Parathyroid adenoma (tissue), 2 donors: ENCODE results near the gene TRIM66.

Experiments
- H2AFZ ChIP-seq: fragments of 300-600 bp; sonication (generic); one replicate; pipeline ENCODE4 v1.7.0; 2017; ENCODE audit warnings: antibody characterized with exemption, mild to moderate bottlenecking
- H3K27ac ChIP-seq: fragments of 300-600 bp; sonication (generic); one replicate; pipeline ENCODE4 v1.7.0; 2017
- H3K27me3 ChIP-seq: fragments of 300-600 bp; sonication (generic); one replicate; pipeline ENCODE4 v1.7.0; 2017; ENCODE audit warnings: low read length; ENCODE audit not compliant: control insufficient read depth, insufficient read depth
- H3K36me3 ChIP-seq: fragments of 300-600 bp; sonication (generic); one replicate; pipeline ENCODE4 v1.7.0; 2017; ENCODE audit warnings: low read length; ENCODE audit not compliant: control insufficient read depth, insufficient read depth
- H3K4me1 ChIP-seq: fragments of 300-600 bp; sonication (generic); one replicate; pipeline ENCODE4 v1.7.0; 2017; ENCODE audit warnings: control low read depth
- H3K4me2 ChIP-seq: fragments of 300-600 bp; sonication (generic); one replicate; pipeline ENCODE4 v1.7.0; 2017; ENCODE audit warnings: low read length
- H3K4me3 ChIP-seq: fragments of 300-600 bp; sonication (generic); one replicate; pipeline ENCODE4 v1.7.0; 2017; ENCODE audit warnings: low read depth, low read length
- H3K79me2 ChIP-seq: fragments of 300-600 bp; sonication (generic); one replicate; pipeline ENCODE4 v1.7.0; 2017; ENCODE audit warnings: control low read depth
- H3K9ac ChIP-seq: fragments of 300-600 bp; sonication (generic); one replicate; pipeline ENCODE4 v1.7.0; 2017; ENCODE audit warnings: mild to moderate bottlenecking
- H3K9me3 ChIP-seq: fragments of 300-600 bp; sonication (generic); one replicate; pipeline ENCODE4 v1.7.0; 2017; ENCODE audit warnings: low read length; ENCODE audit not compliant: control insufficient read depth
- TF ChIP-seq, protein P1 (sequence below): fragments of 300-600 bp; sonication (generic); IDR thresholded peaks from one replicate; pipeline ENCODE4 v1.7.0; 2017; ENCODE audit warnings: antibody characterized with exemption, mild to moderate bottlenecking
- donor health status: primary hyperparathyroidism.

The TRIM66 gene

DNA sequence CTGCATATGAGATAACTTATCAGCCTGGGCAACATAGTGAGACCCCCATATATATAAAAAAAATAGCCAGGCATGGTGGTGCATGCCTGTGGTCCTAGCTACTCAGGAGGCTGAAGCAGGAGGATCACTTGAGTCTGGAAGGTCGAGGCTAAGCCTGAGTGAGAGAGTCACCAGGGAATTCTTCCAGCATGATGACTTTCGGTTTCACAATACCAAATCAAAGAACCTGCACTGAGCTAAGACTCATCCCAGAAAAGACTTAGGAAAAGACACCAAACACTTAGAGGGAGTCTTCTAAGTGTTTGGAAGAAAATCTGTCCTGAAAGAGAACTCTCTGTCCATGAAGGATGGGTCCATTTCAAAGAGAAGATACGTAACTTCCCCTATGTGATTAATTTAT, 101.2 kb downstream of the TRIM66 start:
- Histone ChIP-seq H3K9ac (no peak overlapping the region), H3K36me3 (no peaks in the 10 kb centered on the region), H2AFZ (no peak overlapping the region), H3K4me2 (no peak overlapping the region), H3K9me3 (no peaks in the 10 kb centered on the region), H3K79me2 (peaks cover 2% of the 10 kb centered on the region), H3K4me3 (no peak overlapping the region), H3K4me1 (no peaks in the 10 kb centered on the region), H3K27ac (no peak overlapping the region), H3K27me3 (no peaks in the 10 kb centered on the region)
- TF ChIP-seq, protein P1, sequence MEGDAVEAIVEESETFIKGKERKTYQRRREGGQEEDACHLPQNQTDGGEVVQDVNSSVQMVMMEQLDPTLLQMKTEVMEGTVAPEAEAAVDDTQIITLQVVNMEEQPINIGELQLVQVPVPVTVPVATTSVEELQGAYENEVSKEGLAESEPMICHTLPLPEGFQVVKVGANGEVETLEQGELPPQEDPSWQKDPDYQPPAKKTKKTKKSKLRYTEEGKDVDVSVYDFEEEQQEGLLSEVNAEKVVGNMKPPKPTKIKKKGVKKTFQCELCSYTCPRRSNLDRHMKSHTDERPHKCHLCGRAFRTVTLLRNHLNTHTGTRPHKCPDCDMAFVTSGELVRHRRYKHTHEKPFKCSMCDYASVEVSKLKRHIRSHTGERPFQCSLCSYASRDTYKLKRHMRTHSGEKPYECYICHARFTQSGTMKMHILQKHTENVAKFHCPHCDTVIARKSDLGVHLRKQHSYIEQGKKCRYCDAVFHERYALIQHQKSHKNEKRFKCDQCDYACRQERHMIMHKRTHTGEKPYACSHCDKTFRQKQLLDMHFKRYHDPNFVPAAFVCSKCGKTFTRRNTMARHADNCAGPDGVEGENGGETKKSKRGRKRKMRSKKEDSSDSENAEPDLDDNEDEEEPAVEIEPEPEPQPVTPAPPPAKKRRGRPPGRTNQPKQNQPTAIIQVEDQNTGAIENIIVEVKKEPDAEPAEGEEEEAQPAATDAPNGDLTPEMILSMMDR = no peak

DNA sequence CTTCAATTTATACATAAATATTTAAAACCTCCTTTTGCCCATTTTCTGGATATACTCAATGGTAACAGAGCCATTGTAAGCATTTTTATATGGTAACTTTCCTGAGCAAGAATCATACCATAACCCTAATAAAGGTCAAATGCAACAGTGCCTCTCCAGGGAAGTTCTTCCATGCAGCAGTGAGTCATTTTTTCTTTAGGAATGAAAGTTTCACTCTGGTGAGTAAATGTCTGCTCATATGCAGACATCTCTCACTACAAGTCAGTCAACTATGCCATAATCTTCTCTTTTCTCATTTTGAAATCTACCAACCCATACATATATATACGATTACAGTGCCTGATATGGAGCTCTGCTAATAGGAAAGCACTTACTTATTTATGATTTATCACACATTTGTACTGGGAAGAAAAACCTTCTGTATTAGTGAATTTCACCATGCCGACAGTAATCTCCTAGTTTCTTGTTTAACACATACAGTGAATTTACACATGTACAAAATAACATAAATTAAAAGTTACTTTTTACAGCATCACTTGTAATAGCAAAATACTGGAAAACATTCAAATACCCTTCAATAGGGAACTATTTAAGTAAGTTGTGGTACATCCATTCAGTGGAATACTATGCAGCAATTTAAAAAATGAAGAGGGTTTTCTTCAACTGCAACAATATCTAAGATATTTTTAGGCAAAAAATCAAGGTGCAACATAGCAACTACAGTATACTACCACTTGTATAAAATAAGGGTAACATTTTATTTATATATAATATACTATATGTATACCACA, 104.5 kb downstream of the TRIM66 start:
- H3K4me3 ChIP-seq = no peak overlapping the region
- TF ChIP-seq, protein P1 = no peak
- H3K9ac ChIP-seq = no peak overlapping the region
- H2AFZ ChIP-seq = no peak overlapping the region
- no peaks in the 10 kb centered on the region for H3K4me1 ChIP-seq
- no peak overlapping the region for H3K27ac ChIP-seq
- H3K79me2 ChIP-seq = peaks cover 2% of the 10 kb centered on the region
- H3K36me3 ChIP-seq = no peaks in the 10 kb centered on the region
- no peak overlapping the region for H3K4me2 ChIP-seq
- H3K9me3 ChIP-seq = no peaks in the 10 kb centered on the region
- no peaks in the 10 kb centered on the region for H3K27me3 ChIP-seq

DNA sequence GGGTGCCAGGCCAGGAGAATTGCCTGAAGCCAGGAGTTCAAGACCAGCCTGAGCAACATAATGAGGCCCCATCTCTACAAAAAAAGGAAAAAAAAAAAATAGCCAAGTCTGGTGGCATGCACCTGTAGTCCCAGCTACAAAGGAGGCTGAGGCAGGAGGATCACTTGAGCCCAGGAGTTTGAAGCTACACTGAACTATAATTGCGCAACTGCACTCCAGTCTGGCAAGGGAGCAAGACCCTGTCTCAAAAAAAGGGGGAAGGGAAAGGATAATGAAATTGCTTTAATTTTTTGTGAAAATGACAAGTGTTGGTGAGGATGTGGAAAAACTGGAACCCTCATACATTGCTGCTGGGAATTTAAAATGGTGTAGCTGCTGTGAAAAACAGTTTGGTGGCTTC, 107.7 kb downstream of the TRIM66 start:
- H3K27me3 ChIP-seq = no peaks in the 10 kb centered on the region
- TF ChIP-seq, protein P1 = no peak

DNA sequence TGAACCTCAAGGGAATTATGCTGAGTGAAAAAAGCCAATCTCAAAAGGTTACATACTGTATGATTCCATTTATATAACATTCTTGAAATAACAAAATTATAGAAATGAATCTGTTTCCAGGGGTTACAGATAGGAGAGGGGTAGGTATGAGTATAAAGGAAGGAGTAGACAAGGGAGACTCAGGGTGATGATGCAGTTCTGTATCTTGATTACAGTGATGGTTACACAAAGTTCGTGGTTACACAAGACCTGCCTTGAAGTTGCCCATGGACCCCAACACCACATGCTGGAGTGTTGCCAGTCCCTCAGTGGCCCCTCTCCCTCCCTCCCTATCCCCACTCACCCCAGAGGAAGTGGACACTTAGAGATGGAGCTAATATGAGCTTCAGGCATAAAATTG, 108.7 kb downstream of the TRIM66 start:
- Histone ChIP-seq H3K27me3 (no peaks in the 10 kb centered on the region), H3K27ac (no peak overlapping the region), H3K9me3 (no peaks in the 10 kb centered on the region), H3K36me3 (no peaks in the 10 kb centered on the region), H2AFZ (no peak overlapping the region), H3K9ac (no peak overlapping the region), H3K4me3 (no peak overlapping the region), H3K79me2 (no peaks in the 10 kb centered on the region), H3K4me1 (no peaks in the 10 kb centered on the region), H3K4me2 (no peak overlapping the region)
- TF ChIP-seq, protein P1 = no peak

More for the DNA sequence above, 107.7 kb downstream of the TRIM66 start:
- Histone ChIP-seq H3K4me1 (no peaks in the 10 kb centered on the region), H3K4me2 (no peak overlapping the region), H3K27ac (no peak overlapping the region), H3K36me3 (no peaks in the 10 kb centered on the region), H3K4me3 (no peak overlapping the region), H3K9ac (no peak overlapping the region), H2AFZ (no peak overlapping the region), H3K79me2 (no peaks in the 10 kb centered on the region), H3K9me3 (no peaks in the 10 kb centered on the region)
